Measurements from ENCODE around the gene NPR3. TPM values are rescaled to one million over a fixed set of nuclear protein-coding genes. Genes with fewer than 3 reads are reported as not detected.

Gene NPR3
- total and polyA plus RNA-seq, 2 experiments from 2014 or later = 0.07 to 0.15 TPM

GRCh38 chr5:32773944-32774343 is 62.8 kb downstream of the NPR3 start (continued):
- TF ChIP-seq ZNF462 (CRISPR knock-in tag; IDR thresholded peaks at IDR 0.05) (no peak), ETS1 (IDR thresholded peaks at IDR 0.05) (no peak)

- no peak overlapping the region for H3K27ac Mint-ChIP-seq
- peaks cover 3% of the 10 kb centered on the region for H3K27me3 Mint-ChIP-seq (ENCODE audit: insufficient read depth, low read depth, poor library complexity)
- Histone ChIP-seq H3K4me2 (no peak overlapping the region), H3K27ac (ENCODE audit: low read depth) (no peak overlapping the region), H3K4me1 (ENCODE audit: insufficient read depth) (no peaks in the 10 kb centered on the region), H3K27me3 (ENCODE audit: insufficient read depth) (no peaks in the 10 kb centered on the region), H3F3A (replicated peaks; ENCODE audit: low read depth) (no peaks in the 10 kb centered on the region), H2AFZ (no peak overlapping the region; the same call in 1 of the 2 replicates), H3K9me2 (ENCODE audit: insufficient read depth) (no peaks in the 10 kb centered on the region; the same call in 1 of the 2 replicates), H3K36me3 (ENCODE audit: insufficient read depth) (no peaks in the 10 kb centered on the region), H3K79me2 (replicated peaks; ENCODE audit: insufficient read depth) (no peaks in the 10 kb centered on the region), H3K4me3 (no peak overlapping the region), H4K20me1 (replicated peaks; ENCODE audit: insufficient read depth) (no peaks in the 10 kb centered on the region)
- ATAC-seq = no peak
- no peaks in the 10 kb centered on the region; the same call in 2 of the 3 replicates for H3K36me3 Mint-ChIP-seq (ENCODE audit: low read depth)
- DNase-seq (ENCODE audit: low spot score) = no peak
- H3K4me3 Mint-ChIP-seq = no peak overlapping the region
- no peaks in the 10 kb centered on the region for H3K9me3 Mint-ChIP-seq
- H3K4me1 Mint-ChIP-seq = no peaks in the 10 kb centered on the region
- no peak for TF ChIP-seq ETS1 (IDR thresholded peaks at IDR 0.05)
- no peak for TF ChIP-seq ZNF114 (CRISPR knock-in tag; IDR thresholded peaks at IDR 0.05)
- no peak for TF ChIP-seq JUNB (IDR thresholded peaks at IDR 0.05; ENCODE audit: unreplicated experiment)
- TF ChIP-seq CTCF (conservative IDR thresholded peaks at IDR 0.05; ENCODE audit: low read depth in 2 of 2) = no peak
- TF ChIP-seq REST (IDR thresholded peaks at IDR 0.05; ENCODE audit: unreplicated experiment) = no peak
- TF ChIP-seq NANOG (IDR thresholded peaks at IDR 0.05; ENCODE audit: borderline replicate concordance) = no peak
- TF ChIP-seq EZH2 (IDR thresholded peaks at IDR 0.05; ENCODE audit: low read depth, unreplicated experiment) = no peak
Measured at GRCh38 chr5:32776200-32776599, 65.1 kb downstream of the NPR3 start.

Data from GM23338 (cell line).